ENCODE measurements around the gene AMBP. TPM values are rescaled to one million over a fixed set of nuclear protein-coding genes. Genes with fewer than 3 reads are reported as not detected.

Gene AMBP
- total and polyA plus RNA-seq, 2 of the 13 experiments (the other 11 are each of a cell fraction or from before 2014, with no cell fraction given) = 1,510 to 2,580 TPM

- H3K4me2 ChIP-seq (ENCODE audit: low read depth, low read length) = no peak overlapping the region
These were observed 34.2 kb upstream of the AMBP start for GRCh38 chr9:114112325-114112724.

More at GRCh38 chr9:114112325-114112724, 34.2 kb upstream of the AMBP start:
- Histone ChIP-seq H4K20me1 (ENCODE audit: insufficient read depth, low read length) (no peaks in the 10 kb centered on the region), H3K79me2 (ENCODE audit: insufficient read depth, low read length) (no peaks in the 10 kb centered on the region), H3K4me3 (replicated peaks in 1 of 3; ENCODE audit: insufficient read depth in 1 of 3, low read depth in 2 of 3, low read length in 3 of 3) (no peak overlapping the region), H3K4me1 (ENCODE audit: insufficient read depth, low read length) (peaks cover 87% of the 10 kb centered on the region), H3K9me3 (ENCODE audit: low read length) (no peaks in the 10 kb centered on the region), H2AFZ (ENCODE audit: low read length) (no peak overlapping the region), H3K9ac (ENCODE audit: insufficient read depth, low read depth, low read length) (no peak overlapping the region), H3K27me3 (ENCODE audit: control insufficient read depth in 1 of 2, insufficient read depth in 2 of 2, low read length in 2 of 2) (no peaks in the 10 kb centered on the region), H3K27ac (ENCODE audit: extremely low read length, insufficient read depth, low read length) (no peak overlapping the region), H3K36me3 (replicated peaks in 1 of 2; ENCODE audit: control insufficient read depth in 1 of 2, insufficient read depth in 2 of 2, low read length in 2 of 2) (no peaks in the 10 kb centered on the region)
- no peak for TF ChIP-seq TEF (CRISPR knock-in tag; IDR thresholded peaks at IDR 0.05)
- no peak for TF ChIP-seq NFIC (IDR thresholded peaks at IDR 0.05; ENCODE audit: low read length)
- no peak for TF ChIP-seq E2F1 (CRISPR knock-in tag; IDR thresholded peaks at IDR 0.05)
- TF ChIP-seq ZNF251 (CRISPR knock-in tag; IDR thresholded peaks at IDR 0.05) = no peak
- TF ChIP-seq ZNF207 (IDR thresholded peaks at IDR 0.05; ENCODE audit: borderline replicate concordance) = no peak
- TF ChIP-seq MAF1 (CRISPR knock-in tag; IDR thresholded peaks at IDR 0.05; ENCODE audit: borderline replicate concordance) = no peak
- TF ChIP-seq MTERF4 (CRISPR knock-in tag; IDR thresholded peaks at IDR 0.05) = no peak
- in situ Hi-C loops (cut with HindIII; ENCODE audit: extremely low pct_ligation_motif_present, low pct_unique_long_range_greater_than_20kb) = no loop called here
- WGBS (ENCODE audit: low lambda C conversion rate) = 55% methylated on average over 1 of the region's 1 CpG
- CTCF ChIA-PET (ENCODE audit: low intra/inter-chr PET ratio, low total read pairs) = no interaction called here
- intact Hi-C loops (cut with micrococcal nuclease; ENCODE audit: unreplicated experiment) = no loop called here
- no TSS peak for BruUV-seq (replicated peaks)
- no peak for ATAC-seq
- no peak for FAIRE-seq
- POLR2A ChIA-PET = interaction anchor here (1.0 kb wide), 1 partner anchor 13 kb away, joined by 3 read pairs; the partner anchor contains the start of gene KIF12
- no peak for DNase-seq (ENCODE audit: low spot score)
